ENCODE results near the gene DRICH1.
"Not testable (repeated sequence)": the region's sequence is repeated elsewhere in the genome, so short reads cannot be mapped to it uniquely, and the experiment has no call there.

DRICH1 gene

DNA sequence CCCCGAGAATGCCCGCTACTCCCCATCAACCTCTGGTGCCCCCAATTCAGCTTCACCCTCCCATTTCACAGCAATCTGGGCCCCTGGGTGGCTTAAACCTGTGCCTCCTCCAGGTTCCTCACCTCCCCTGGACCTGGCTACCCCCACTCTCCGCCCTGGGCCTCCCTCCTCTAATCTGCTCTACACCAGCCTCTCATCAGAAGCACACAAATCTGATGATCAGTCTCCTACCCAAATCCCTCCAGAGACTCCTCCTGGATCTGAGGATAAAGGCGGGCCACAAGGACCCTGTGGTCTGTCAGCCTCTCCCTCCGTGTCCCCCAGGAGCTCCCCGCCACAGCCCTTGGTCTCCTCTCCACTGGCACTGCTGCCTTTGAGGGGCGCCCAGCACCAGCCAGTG, 28.9 kb downstream of the DRICH1 start:
- DNase-seq (ENCODE audit: low spot score), result no peak
- in situ Hi-C loops (cut with MboI; ENCODE audit: low pct_unique_long_range_greater_than_20kb, low sequenced_read_pairs, unreplicated experiment), result no loop called here

DNA sequence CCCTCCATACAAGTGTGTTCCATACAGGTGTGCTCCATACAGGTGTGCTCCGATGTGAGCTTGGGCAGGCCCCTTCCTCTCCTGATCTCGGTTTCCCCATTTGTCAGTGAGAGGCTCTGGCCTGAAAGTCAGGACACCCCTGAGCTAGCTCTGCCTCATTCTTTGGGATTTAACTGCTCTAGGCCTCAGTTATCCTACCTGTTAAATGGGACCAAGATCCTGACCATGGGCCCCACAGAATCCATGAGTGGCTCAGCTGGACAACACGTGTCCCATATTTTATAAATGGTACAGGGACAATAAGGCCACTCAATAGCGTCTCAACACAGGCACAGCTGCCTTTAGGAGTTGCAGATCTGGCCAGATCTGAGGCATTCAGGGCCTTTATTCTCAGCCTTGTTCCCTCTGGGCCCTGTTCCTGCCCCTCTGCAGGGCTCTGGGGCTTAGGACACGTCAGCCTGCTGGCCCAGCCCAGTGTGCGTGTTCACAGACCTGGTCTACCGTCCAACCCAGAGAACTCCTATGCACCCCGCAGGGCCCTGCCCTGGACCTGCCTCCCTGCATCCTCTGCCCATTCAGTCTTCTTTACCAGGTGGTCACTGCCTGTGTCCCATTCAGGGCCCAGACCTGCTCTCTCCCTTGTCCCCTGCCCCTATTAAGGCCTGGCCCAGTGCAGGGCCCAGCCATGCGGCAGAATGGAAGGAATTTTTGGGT, 33.2 kb downstream of the DRICH1 start:
- TF ChIP-seq, protein P1, sequence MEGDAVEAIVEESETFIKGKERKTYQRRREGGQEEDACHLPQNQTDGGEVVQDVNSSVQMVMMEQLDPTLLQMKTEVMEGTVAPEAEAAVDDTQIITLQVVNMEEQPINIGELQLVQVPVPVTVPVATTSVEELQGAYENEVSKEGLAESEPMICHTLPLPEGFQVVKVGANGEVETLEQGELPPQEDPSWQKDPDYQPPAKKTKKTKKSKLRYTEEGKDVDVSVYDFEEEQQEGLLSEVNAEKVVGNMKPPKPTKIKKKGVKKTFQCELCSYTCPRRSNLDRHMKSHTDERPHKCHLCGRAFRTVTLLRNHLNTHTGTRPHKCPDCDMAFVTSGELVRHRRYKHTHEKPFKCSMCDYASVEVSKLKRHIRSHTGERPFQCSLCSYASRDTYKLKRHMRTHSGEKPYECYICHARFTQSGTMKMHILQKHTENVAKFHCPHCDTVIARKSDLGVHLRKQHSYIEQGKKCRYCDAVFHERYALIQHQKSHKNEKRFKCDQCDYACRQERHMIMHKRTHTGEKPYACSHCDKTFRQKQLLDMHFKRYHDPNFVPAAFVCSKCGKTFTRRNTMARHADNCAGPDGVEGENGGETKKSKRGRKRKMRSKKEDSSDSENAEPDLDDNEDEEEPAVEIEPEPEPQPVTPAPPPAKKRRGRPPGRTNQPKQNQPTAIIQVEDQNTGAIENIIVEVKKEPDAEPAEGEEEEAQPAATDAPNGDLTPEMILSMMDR (IDR thresholded peaks at IDR 0.05; ENCODE audit: extremely low read depth, insufficient read depth, missing control alignments), result no peak
- no peak for DNase-seq (ENCODE audit: low spot score)
- in situ Hi-C loops (cut with MboI; ENCODE audit: low pct_unique_long_range_greater_than_20kb, low sequenced_read_pairs, unreplicated experiment), result no loop called here

More for the DNA sequence above, 28.9 kb downstream of the DRICH1 start:
- TF ChIP-seq, protein P1 (IDR thresholded peaks at IDR 0.05; ENCODE audit: extremely low read depth, insufficient read depth, missing control alignments), result no peak

DNA sequence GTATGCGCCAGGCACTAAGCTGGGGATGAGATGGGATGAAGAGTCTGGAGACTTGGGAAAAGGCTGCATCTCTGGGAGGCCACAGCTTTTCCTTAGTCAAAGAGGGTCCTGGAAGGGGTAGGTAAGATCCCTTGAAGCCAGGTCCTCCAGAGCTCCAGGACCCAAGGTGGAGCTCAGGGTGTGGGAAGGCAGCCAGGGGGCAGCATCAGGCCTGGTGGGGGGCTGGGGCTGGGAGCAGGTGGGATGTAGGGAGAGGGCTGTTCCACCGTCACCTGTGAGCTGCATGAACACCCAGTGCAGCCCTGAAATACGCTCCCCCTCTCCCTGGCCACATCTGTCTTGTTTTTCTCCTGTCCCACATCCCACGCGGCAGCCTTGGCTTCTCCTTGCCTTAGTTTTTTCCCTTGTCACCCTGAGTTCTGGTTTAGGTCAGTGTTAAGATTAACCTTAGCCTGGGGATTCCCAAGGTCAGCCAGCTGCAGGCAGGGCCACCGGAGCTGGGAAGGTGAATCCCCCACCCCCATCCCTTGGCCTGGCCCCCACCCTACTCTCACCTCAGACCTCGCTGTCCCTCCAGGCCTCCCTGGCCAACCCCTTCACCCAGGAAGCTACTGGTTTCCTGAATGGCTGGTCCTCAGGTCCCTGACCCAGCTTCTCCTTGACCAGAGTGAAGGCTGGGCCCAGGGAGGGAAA, 34.4 kb downstream of the DRICH1 start:
- in situ Hi-C loops (cut with MboI; ENCODE audit: low pct_unique_long_range_greater_than_20kb, low sequenced_read_pairs, unreplicated experiment); DNase-seq (ENCODE audit: low spot score): not testable (repeated sequence)

DNA sequence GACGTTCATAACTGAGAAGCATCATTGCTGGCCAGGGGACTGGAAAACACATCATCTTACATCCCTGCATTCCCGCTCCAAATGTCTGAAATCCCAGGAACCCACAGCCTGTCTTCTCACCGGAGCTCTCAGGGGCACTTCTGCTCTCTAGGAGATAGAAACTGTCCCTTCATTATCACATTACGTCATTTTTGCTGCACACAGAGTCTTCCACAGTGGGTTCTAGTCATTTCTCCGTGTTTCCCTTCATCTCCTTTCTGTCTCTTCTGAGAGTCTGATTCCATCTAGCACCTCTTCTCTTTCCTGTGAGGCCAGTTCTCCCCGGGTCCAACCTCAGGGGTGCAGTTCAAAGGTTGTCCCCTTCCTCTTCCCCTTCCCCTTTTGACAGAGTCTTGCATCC, 36.2 kb downstream of the DRICH1 start:
- in situ Hi-C loops (cut with MboI; ENCODE audit: low pct_unique_long_range_greater_than_20kb, low sequenced_read_pairs, unreplicated experiment); DNase-seq (ENCODE audit: low spot score): not testable (repeated sequence)

DNA sequence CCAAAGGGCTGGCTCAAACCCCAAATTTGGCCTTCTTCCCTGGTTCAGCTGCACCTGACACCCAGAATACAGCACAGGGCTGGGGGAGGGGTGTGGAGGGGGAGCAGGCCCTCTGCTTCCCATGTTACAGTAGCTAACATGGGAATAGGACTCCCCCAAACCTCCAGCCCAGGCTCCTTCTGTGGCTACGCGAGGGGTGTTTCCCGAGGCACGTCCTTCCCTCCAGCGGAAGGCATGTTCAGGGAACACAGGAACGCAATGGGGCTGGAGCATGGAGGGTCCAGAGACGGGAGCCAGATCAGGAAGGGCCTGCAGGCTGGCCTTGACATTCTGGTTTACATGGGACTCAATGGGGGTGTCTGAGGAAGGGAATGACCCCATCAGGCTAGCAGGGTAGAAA, 40.3 kb downstream of the DRICH1 start:
- peak; percentile 2 for DNase-seq (ENCODE audit: low spot score)
- TF ChIP-seq, protein P1 (IDR thresholded peaks at IDR 0.05; ENCODE audit: extremely low read depth, insufficient read depth, missing control alignments), result no peak
- in situ Hi-C loops (cut with MboI; ENCODE audit: low pct_unique_long_range_greater_than_20kb, low sequenced_read_pairs, unreplicated experiment), result no loop called here

DNA sequence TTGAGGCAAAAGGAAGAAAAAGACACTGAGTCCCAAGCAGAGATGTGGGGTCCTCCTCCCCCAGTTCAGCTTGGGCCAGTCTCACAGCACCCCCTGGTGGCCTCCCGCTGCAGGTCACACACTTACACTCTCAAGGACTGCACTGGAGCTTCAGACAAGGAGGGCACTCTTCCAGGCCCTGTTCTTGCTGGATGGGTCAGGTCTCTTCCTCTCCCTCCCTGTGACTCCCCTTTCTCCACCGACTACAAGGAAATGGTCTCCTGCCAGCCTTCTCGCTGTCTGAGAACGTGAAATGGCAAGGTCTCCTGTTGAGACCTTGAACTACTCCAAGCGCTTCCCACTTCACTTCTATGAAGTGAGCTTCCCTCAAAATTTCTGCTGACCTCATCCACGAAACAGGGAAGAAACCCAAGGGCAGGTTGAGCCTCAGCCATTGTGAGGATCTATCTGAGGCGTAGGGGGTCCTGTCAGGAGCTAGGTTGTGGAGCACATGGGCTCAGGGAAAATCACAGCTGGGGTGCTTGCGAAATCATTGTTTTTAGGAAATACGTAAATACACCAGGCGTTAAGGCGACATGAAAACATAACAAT, 40.8 kb downstream of the DRICH1 start:
- peak; percentile 76 for DNase-seq (ENCODE audit: low spot score)
- TF ChIP-seq, protein P1 (IDR thresholded peaks at IDR 0.05; ENCODE audit: extremely low read depth, insufficient read depth, missing control alignments), result peak; percentile 92
- in situ Hi-C loops (cut with MboI; ENCODE audit: low pct_unique_long_range_greater_than_20kb, low sequenced_read_pairs, unreplicated experiment), result no loop called here

DNA sequence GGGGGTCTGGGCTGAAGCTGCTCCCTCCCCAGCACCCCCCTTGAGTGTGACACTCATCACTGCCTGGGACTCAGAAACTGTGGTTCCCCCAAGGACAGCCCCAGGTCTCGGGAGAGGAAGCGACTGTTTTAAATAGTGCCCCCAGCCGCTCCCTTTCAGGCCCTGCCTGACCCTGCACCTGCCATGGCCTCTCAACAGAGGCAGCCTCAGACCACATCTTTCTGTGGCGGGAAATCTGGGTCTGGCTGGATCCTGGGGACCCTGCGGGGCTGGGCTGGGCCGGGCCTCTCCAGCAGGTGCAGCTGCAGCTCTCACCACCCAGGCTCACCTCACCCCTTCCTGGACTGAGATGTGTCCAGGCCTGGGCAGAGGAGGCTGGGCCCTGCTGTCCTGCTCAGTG, 48.3 kb downstream of the DRICH1 start:
- no peak for DNase-seq (ENCODE audit: low spot score)
- TF ChIP-seq, protein P1 (IDR thresholded peaks at IDR 0.05; ENCODE audit: extremely low read depth, insufficient read depth, missing control alignments), result no peak
- in situ Hi-C loops (cut with MboI; ENCODE audit: low pct_unique_long_range_greater_than_20kb, low sequenced_read_pairs, unreplicated experiment), result no loop called here
